HG03025 (cell line): ENCODE measurements around the gene GNG3.
A peak's percentile ranks its signal among the peaks of the same experiment; 100 is the strongest.
"Not testable (repeated sequence)": the region's sequence is repeated elsewhere in the genome, so short reads cannot be mapped to it uniquely, and the experiment has no call there.

Experiments
- ATAC-seq: cut with Tn5 transposase; IDR thresholded peaks from one replicate; pipeline ENCODE4 v1.9.1; 2021; ENCODE audit warnings: mild to moderate bottlenecking, moderate library complexity; ENCODE audit not compliant: unreplicated experiment, low FRiP score

GNG3 gene

DNA sequence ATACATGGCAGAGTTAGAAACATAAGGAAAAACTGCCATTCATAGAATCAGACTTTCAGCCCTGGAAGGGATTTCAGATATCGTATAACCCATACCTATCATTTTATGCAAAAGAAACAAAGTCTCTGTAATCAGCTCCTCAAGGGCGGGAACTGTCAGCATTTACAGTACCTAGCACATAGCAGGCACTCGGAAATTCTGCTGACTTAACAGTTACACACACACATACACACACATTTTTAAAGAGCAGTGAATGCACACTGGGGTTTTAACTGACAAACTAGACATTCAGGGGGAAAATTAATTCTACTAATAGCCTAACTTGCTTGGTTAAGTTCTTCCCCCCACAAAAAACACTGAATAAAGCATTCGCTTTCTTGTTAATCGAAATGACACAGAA is 8.7 kb downstream of the GNG3 start:
- ATAC-seq, result no peak

GRCh38 chr11:62716816-62717215 is 9.3 kb downstream of the GNG3 start:
- no peak for ATAC-seq

GRCh38 chr11:62719302-62719978 is 12.0 kb downstream of the GNG3 start:
- no peak for ATAC-seq

GRCh38 chr11:62721994-62722393 is 14.5 kb downstream of the GNG3 start:
- ATAC-seq, result no peak

GRCh38 chr11:62724171-62724570 is 16.7 kb downstream of the GNG3 start:
- no peak for ATAC-seq

DNA sequence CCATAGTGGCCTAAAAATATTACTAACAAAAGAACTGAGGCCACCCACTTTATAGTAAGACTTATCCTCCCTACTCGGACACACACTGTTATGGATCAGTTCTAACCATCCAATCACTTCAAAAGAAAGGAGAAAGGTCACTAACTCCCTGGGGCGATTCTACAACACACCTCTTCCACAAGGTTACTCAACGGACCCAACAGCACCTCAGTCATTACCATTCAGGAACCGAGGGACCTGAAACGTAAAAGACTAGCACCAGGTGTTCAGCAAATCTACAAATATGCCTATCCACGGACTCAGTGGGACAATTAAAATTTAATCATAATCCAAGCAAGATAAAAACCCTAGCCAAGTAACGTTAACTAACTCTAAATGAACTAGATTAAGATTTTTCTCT is 18.2 kb downstream of the GNG3 start:
- no peak for ATAC-seq

- peak; percentile 5 for ATAC-seq
Observed at GRCh38 chr11:62726156-62726914, 18.9 kb downstream of the GNG3 start.

DNA sequence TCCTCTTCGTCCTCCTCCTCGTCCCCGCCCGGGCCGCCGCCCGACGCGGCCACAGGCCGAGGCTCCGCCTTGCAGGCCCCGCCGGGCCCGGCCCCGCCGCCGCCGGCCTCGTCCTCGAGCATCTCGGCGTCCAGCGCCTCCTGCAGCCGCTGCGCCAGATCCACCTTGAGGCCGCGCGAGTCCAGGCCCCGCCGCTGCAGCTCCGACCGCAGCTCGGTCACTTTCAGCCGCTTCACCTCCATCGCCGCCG is 19.4 kb downstream of the GNG3 start:
- no peak for ATAC-seq

GRCh38 chr11:62727165-62727871 is 19.8 kb downstream of the GNG3 start, which contains the start of gene HNRNPUL2:
Gene HNRNPUL2 (minus strand): TSS chr11:62727457. CDS start chr11:62727156, 301 bp downstream.
- ATAC-seq, result peak; percentile 67

- ATAC-seq, result peak; percentile 44
Observed at GRCh38 chr11:62727872-62728170, 20.3 kb downstream of the GNG3 start.

- ATAC-seq, result no peak
Observed at GRCh38 chr11:62728171-62728988, 20.9 kb downstream of the GNG3 start, which contains the start of gene TTC9C. Gene TTC9C (plus strand): TSS chr11:62728486. CDS start chr11:62728849, 363 bp downstream.

GRCh38 chr11:62730076-62730475 is 22.6 kb downstream of the GNG3 start:
- not testable (repeated sequence) for ATAC-seq

GRCh38 chr11:62732830-62733229 is 25.4 kb downstream of the GNG3 start:
- ATAC-seq, result no peak

DNA sequence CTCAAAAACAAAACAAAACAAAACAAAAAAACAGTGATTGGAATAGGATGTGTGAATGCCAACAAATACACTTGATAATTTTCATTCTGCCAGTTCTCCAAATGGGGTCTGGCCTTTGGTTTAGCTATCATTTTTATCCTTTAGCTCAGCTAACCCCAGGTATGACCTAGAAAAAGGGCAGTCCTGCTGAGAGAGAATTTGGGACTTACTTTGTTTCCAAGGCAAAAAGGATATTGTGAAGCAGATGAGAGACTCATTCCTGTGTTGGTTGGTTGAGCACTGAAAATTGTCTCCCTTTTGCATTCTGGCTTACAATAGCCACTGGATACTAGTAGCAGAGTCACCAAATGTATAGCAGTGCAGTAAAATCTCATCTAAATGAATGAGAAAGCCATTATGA is 29.7 kb downstream of the GNG3 start:
- no peak for ATAC-seq

GRCh38 chr11:62747475-62748160 is 40.1 kb downstream of the GNG3 start:
- no peak for ATAC-seq

GRCh38 chr11:62749931-62750330 is 42.5 kb downstream of the GNG3 start:
- ATAC-seq, result not testable (repeated sequence)

- no peak for ATAC-seq
Observed at GRCh38 chr11:62752177-62752785, 44.8 kb downstream of the GNG3 start.

DNA sequence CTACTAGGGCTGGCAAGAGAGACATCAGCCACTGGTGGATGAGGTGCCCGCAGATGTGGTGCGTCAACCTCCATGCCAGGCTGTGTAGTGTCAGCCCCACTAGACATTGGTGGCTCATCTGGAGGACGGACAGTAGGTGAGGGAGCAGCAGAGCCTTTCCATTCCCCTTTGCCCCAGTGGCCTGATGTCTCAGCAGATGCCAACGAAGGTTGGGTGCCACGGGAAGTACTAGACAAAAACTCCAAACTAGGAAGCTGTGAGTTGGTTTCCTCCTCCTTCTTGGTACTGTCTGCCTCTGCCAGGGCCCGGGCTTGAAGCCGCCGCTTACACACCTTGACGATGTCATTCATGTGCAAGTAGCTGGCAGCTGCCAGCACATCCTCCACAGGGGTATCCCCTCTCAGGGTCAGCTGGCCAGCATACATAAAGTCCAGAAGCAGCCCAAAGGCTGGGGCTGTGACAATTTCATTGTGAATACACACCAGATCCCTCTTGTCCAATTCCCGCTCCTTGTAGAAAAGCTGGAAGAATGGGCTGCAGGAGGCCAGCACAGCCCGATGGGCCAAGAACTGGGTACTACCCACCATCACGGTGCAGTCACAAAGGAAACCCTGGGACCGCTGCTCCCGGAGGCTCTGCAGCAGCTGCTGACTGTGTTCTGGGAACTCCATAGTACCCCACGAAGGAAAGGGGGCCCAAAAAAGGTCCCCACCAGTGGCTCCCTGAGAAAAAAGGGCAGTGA is 45.7 kb downstream of the GNG3 start:
- ATAC-seq, result peak; percentile 3
